GM12891 (cell line): ENCODE measurements around the gene KCNIP1.

ENCODE experiments used
- POLR2A ChIP-seq: IDR thresholded peaks from 2 replicates; pipeline ENCODE4 v1.6.1; 2011; ENCODE audit warnings: low read depth, low read length, control low read depth
- TAF1 ChIP-seq: IDR thresholded peaks from 2 replicates; pipeline ENCODE4 v1.6.1; 2011; ENCODE audit warnings: low read depth, low read length, control low read depth

DNA sequence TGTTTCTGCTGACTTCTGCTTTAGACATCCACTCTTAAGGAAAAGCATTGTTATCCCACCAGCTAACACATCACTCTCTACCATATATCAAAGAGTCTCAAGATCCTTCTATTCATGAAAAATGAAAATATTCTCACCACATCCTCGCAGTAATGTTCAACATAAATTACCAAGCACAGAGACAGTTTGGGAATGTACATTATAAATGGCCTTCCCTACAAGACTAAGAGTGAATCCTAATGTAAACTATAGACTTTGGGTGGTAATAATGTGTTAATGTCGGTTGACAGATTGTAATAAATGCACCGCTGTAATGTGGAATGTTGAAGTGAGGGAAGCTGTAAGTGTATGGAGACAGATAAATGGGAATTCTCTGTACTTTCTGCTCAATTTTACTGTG lies 27.1 kb upstream of the KCNIP1 start:
- TF ChIP-seq POLR2A (no peak), TAF1 (no peak)
